ENCODE measurements around the gene CEP290.

Gene CEP290

GRCh38 chr12:88141774-88142609 lies at the start of gene CEP290, which contains the start of gene TMTC3:
TSS of gene CEP290 (minus strand) at chr12:88142088. CDS start at chr12:88141307, 781 bp downstream.
TSS of gene TMTC3 (plus strand) at chr12:88142307. CDS start at chr12:88148316, 6,009 bp downstream.
- DNase-seq (ENCODE audit: low read depth) = peak; percentile 86

DNA sequence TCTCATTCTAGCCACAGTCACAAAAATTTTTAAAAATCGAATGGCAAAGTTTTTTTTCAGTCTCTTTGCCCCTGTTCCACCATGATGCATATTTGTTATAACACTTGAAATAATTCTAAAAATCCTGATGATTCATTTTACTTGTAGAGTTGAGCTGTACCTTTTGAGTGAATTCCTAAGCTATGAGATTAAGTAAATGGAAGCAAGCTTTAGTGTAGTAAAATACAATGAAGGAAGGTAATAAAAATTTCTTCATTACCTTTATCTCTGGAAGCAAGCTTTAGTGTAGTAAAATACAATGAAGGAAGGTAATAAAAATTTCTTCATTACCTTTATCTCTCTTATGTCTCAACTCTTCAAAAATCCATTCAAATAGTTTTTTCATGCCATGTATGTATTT lies 46.3 kb upstream of the CEP290 start:
- no peak for DNase-seq (ENCODE audit: low read depth)

GRCh38 chr12:88187571-88187970 lies 45.7 kb upstream of the CEP290 start:
- DNase-seq (ENCODE audit: low read depth) = no peak

GRCh38 chr12:88185988-88186387 lies 44.1 kb upstream of the CEP290 start:
- no peak for DNase-seq (ENCODE audit: low read depth)

DNA sequence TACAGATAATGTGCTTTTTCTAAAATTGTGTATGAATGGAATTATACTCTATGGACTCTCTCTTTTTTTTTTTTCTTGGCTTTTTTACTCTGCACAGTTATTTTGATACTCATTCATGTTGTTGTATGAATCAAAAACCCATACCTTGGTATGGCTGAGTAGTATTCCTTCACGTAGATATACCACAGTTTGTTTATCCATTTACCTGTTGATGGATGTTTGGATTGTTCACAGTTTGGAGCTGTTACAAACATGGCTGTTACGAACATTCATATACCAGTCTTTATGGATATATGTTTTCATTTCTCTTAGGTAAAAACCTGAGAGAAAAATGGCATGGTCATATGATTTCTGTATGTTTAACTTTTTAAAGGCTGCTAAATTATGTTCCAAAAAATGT lies 43.4 kb upstream of the CEP290 start:
- DNase-seq (ENCODE audit: low read depth) = no peak

DNA sequence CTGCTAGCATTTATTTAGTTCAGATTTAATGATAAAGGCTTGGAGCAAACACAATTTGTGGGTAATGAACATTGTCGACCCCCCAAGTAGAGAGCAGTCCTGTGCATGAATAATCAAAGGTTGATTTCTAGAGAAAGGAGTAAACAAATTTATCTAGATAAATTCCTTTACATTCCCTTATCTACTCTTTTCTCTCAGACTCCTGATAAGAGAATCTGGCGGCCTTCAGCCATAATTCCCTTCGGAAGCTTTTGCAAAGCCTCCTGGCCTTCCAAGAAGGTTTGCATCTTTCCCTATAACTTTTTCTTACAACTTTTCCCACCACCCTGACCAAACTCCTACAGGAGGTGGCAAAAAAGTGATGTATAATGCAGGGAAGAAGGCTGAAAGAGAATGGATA lies 42.3 kb upstream of the CEP290 start:
- no peak for DNase-seq (ENCODE audit: low read depth)

- no peak for DNase-seq (ENCODE audit: low read depth)
Measured at GRCh38 chr12:88182416-88182815, 40.5 kb upstream of the CEP290 start.

DNA sequence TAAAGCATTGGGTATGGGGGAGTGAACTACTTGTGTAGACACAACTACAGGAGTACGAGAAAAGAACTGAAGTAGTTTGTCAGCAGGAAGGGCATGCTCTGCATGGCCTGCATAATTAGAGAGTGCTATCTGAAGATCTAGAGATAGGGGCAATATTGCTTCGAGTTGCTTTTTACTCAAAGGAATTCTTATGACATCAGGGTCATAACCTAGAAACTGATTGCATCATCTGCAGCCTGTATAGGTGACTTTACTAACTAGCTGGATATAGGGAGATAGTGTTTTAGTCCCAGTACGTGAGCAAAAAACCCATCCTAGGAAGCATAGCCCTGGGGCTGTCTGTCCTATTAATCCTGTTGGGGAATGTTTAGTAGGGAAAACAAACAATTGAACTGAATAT lies 40.0 kb upstream of the CEP290 start:
- no peak for DNase-seq (ENCODE audit: low read depth)

DNA sequence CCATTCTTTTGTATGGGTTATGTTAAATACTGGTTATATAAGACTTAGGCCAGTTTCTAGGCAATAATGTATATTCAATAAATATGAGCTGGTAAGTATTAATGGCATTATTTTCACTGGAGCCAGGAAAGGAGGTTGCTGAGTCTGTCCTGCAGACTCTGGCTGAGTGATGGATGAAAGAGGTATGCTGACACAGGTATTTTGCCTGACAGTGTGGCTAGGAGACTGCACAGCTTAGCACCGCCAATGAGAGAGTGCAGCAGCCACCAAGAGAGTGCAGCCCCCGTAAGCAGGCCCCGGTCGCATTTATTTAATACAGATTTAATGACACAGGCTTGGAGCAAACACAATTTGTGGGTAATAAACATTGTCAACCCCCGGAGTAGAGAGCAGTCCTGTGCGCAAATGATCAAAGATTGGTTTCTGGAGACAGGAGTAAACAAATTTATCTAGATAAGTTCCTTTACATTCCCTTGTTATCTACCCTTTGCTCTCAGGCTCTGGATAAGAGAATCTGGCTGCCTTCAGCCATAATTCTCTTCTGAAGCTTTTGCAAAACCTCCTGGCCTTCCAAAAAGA lies 37.6 kb upstream of the CEP290 start:
- no peak for DNase-seq (ENCODE audit: low read depth)

- DNase-seq (ENCODE audit: low read depth) = no peak
Measured at GRCh38 chr12:88175544-88175943, 33.7 kb upstream of the CEP290 start.

DNA sequence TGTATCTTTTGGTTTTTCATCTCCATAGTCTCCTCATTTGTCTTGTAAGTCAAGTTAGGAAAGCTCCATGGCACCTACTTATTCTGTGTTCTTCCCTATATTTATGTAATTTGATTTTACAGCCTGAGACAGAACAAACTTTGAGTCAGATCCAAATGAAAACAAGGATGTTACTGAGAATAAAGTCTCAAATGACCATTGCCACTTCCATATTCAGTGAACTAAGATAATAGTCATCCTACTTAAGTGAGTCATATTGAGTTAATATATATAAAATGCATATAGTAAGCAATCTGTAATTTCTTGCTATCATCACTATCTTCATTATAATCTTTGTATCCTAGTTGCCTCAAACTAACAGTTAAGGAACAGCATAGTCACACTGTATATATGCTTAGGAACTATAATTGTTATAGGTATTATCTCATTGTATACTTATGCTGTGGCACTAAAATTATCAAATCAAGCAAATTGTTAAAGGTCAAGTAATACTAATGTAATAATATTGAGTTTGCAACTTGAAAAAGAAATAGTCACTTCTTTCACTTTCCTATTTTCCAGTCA lies 31.0 kb upstream of the CEP290 start:
- DNase-seq (ENCODE audit: low read depth) = no peak

- DNase-seq (ENCODE audit: low read depth) = no peak
Measured at GRCh38 chr12:88167384-88167783, 25.5 kb upstream of the CEP290 start.

- no peak for DNase-seq (ENCODE audit: low read depth)
Measured at GRCh38 chr12:88166179-88166578, 24.3 kb upstream of the CEP290 start.

DNA sequence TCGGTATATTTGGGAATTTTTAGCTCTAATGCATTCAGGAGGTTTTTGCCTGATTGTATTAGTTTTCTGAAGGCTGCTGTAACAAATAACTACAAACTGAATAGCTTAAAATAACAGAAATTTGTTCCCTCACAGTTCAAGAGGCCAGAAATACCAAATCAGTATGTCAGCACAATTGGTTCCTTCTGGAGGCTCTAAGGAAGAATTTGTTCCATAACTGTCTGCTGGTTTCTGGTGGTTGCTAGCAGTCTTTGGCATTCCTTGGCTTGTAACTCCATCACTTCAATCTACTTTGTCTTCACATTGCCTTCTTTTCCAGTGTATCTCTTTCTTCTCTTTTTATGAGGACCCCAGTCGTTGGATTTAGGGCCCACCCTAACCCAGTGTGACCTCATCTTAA lies 21.5 kb upstream of the CEP290 start:
- no peak for DNase-seq (ENCODE audit: low read depth)

DNA sequence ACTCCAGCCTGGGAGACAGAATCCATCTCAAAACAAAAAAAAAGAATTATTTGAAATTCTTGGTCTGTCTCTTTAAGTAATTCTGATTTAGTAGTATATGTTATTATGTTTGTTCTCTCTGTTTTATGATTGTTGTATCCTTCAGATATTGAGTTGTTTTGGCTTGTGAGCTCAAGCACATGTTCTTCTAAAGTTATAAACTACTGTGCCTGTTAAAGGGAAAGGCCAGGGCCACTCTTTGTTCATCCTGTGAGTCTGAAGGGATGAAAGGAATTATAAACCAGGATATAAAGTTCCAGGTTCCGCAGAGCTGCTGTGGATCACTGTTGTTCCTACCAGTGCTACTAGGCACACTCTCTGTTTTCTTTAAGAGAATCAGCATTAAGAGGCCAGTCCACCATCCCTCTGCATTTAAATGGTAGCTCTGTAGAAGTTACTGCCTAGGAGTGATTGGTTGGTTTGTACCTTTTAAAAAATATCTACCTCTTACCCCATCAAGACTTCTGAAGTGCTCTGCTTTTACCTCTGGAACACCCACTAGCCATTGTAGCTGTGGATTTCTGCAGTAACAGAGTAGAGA lies 14.3 kb upstream of the CEP290 start:
- DNase-seq (ENCODE audit: low read depth) = no peak

GRCh38 chr12:88153959-88154358 lies 12.1 kb upstream of the CEP290 start:
- DNase-seq (ENCODE audit: low read depth) = no peak

GRCh38 chr12:88150063-88150462 lies 8.2 kb upstream of the CEP290 start:
- no peak for DNase-seq (ENCODE audit: low read depth)

DNA sequence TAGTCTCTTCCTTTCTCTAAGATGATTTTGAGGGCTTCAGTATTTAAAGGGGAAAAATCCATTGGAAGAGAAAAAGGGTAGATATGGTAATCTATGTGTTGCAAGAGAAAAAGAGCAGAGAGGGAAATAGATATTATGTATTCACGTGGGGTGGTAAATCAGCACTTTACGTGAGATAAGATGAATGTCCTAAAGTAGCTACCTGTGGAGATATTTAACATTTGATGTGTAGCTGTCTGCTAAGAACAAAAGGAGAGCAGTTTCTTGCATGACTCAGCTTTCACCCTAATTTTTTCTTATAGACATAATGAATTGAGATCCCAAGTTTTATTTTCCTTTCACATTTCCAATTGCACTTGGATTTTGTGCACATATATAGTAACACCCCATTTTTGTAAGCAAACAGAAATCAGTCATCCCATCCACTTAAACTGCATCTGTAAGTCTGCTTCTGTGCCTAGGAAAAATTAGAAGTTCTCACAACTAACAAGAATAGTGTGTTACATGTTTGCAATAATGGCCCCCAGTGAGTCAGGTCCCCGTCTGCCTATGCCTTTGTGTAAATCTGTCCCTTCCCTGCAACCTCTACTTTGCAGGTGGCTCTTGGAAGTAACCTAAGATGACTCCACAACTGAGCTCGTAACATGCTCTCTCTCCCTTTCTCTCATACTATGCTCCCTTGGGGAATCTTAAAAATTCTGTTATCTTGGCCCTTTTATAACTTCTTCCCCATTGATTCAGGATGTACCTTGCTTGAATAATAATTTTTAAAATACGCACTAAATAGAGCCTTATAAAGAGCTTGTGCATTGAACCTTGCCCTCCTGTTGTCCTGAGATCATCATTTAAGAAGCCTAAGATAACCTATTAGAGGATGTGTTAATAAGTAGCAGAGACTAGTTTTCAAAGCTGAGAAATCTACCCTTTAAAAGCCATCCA lies 3.9 kb upstream of the CEP290 start:
- DNase-seq (ENCODE audit: low read depth) = no peak

GRCh38 chr12:88144546-88145468 lies 2.9 kb upstream of the CEP290 start:
- no peak for DNase-seq (ENCODE audit: low read depth)

DNA sequence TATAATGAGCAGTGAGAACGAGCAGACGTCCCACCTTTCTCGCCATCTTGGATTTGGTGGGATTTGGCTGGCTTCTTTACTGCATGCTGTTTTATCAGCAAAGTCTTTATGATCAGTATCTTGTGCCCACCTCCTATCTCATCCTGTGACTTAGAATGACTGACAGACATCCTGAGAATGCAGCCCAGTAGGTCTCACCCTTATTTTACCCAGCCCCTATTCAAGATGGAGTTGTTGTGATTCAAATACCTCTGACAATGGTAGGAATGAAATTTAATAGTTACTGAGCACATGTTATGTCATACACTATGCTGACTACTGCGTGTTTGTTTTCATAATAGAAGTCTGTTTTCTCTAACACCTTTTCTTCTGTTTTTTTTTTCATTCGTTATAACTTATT lies 2.1 kb upstream of the CEP290 start:
- no peak for DNase-seq (ENCODE audit: low read depth)

GRCh38 chr12:88142610-88142991 lies 713 bp upstream of the CEP290 start:
- peak; percentile 1 for DNase-seq (ENCODE audit: low read depth)
